K562 (cell line): ENCODE data around the gene PES1. TPM values are rescaled to one million over a fixed set of nuclear protein-coding genes. Genes with fewer than 3 reads are reported as not detected.
A peak's percentile ranks its signal among the peaks of the same experiment; 100 is the strongest.

Source experiments
- CREBBP ChIP-seq: IDR thresholded peaks from one replicate; pipeline ENCODE4 v1.6.1; 2012; ENCODE audit warnings: low read depth, mild to moderate bottlenecking, control low read depth, inconsistent platforms, low read length
- EHMT2 ChIP-seq: fragments of 450-650 bp; IDR thresholded peaks from 2 replicates; pipeline ENCODE4 v1.6.1; 2018; ENCODE audit warnings: antibody characterized with exemption
- MXI1 ChIP-seq: IDR thresholded peaks from 2 replicates; pipeline ENCODE4 v1.6.1; 2011; ENCODE audit warnings: low read depth, mild to moderate bottlenecking, improper control_type of control experiment, low read length
- NBN ChIP-seq: fragments of 450-650 bp; IDR thresholded peaks from 2 replicates; pipeline ENCODE4 v1.6.1; 2016; ENCODE audit warnings: low read depth, mild to moderate bottlenecking
- NCOA4 ChIP-seq: fragments of 450-650 bp; IDR thresholded peaks from 2 replicates; pipeline ENCODE4 v1.6.1; 2018; ENCODE audit warnings: mild to moderate bottlenecking; ENCODE audit not compliant: partially characterized antibody
- NELFE ChIP-seq: IDR thresholded peaks from 2 replicates; pipeline ENCODE4 v1.6.1; 2011; ENCODE audit warnings: mild to moderate bottlenecking; ENCODE audit not compliant: insufficient read depth, insufficient read length
- NFE2L1 ChIP-seq: fragments of 450-650 bp; IDR thresholded peaks from 2 replicates; pipeline ENCODE4 v1.6.1; 2016; ENCODE audit warnings: missing genetic modification characterization, low read depth, mild to moderate bottlenecking, missing compliant biosample characterization, moderate library complexity, borderline replicate concordance
- NR2C2 ChIP-seq, 2 experiments: fragments of 200-800 bp in 1 of 2; sonication (Bioruptor generic) in 1 of 2; sonication (generic) in 1 of 2; formaldehyde crosslinking in 1 of 2; IDR thresholded peaks; 2 replicates each; pipeline versions ENCODE4 v1.6.1 to v1.8.0; 2016 to 2022; ENCODE audit warnings: mild to moderate bottlenecking in 1 of 2, missing compliant biosample characterization in 1 of 2, missing genetic modification characterization in 1 of 2, missing genetic modification reagents in 1 of 2
- PTRF ChIP-seq: fragments of 450-650 bp; IDR thresholded peaks from 2 replicates; pipeline ENCODE4 v1.6.1; 2016; ENCODE audit warnings: mild to moderate bottlenecking, missing genetic modification characterization, missing compliant biosample characterization
- SMARCB1 ChIP-seq: IDR thresholded peaks from 2 replicates; pipeline ENCODE4 v1.6.1; 2011; ENCODE audit warnings: improper control_type of control experiment, low read depth; ENCODE audit not compliant: insufficient read length
- TCF7L2 ChIP-seq: fragments of 150-350 bp; IDR thresholded peaks from 2 replicates; pipeline ENCODE4 v1.6.1; 2016; ENCODE audit warnings: low read depth, mild to moderate bottlenecking, low read length, moderate library complexity
- TEAD4 ChIP-seq, 2 experiments: sonication (generic) in 1 of 2; formaldehyde crosslinking in 1 of 2; IDR thresholded peaks; 2 replicates each; pipeline versions ENCODE4 v1.6.1 to v1.8.0; 2012 to 2022; ENCODE audit warnings: borderline replicate concordance in 1 of 2, inconsistent platforms in 1 of 2, low read length in 1 of 2, mild to moderate bottlenecking in 1 of 2, missing genetic modification reagents in 1 of 2
- TOE1 ChIP-seq, 2 experiments: fragments of 450-650 bp in 1 of 2; sonication (generic) in 1 of 2; formaldehyde crosslinking in 1 of 2; IDR thresholded peaks; 2 replicates each; pipeline versions ENCODE4 v1.7.1 to v1.8.0; 2016 to 2022; ENCODE audit warnings: borderline replicate concordance in 2 of 2, mild to moderate bottlenecking in 2 of 2, antibody characterized with exemption in 1 of 2, inconsistent platforms in 1 of 2, low read depth in 1 of 2, missing genetic modification reagents in 1 of 2, moderate library complexity in 1 of 2
- ZNF347 ChIP-seq: fragments of 450-650 bp; formaldehyde crosslinking; IDR thresholded peaks from 2 replicates; pipeline ENCODE4 v1.4.0; 2020; ENCODE audit warnings: low read depth, mild to moderate bottlenecking, moderate library complexity
- ZNF445 ChIP-seq: fragments of 250-450 bp; sonication (Bioruptor Pico); IDR thresholded peaks from 2 replicates; pipeline ENCODE4 v1.4.0; 2020; ENCODE audit warnings: low read depth, mild to moderate bottlenecking, moderate library complexity
- ZNF699 ChIP-seq: fragments of 250-450 bp; sonication (Bioruptor Pico); IDR thresholded peaks from 2 replicates; pipeline ENCODE4 v1.8.0; 2021; ENCODE audit warnings: mild to moderate bottlenecking, moderate library complexity; ENCODE audit not compliant: insufficient replicate concordance
- ZNF717 ChIP-seq: fragments of 250-450 bp; sonication (Bioruptor Pico); IDR thresholded peaks from 2 replicates; pipeline ENCODE4 v1.5.0; 2021
- ZNF830 ChIP-seq: fragments of 250-450 bp; sonication (Bioruptor Pico); IDR thresholded peaks from 2 replicates; pipeline ENCODE4 v1.5.0; 2021; ENCODE audit warnings: mild to moderate bottlenecking
- polyA plus RNA-seq, 8 experiments: library from polyadenylated mRNA; depleted of rRNA in 4 of 8; stranded (reverse) in 5 of 8; unstranded in 3 of 8; fragments of >200 nt; fragmentation: Nextera tagmentation in 2 of 8; fragmentation: Illumina TruSeq in 1 of 8; extraction: Ambion mirVana in 2 of 8; extraction: Trizol in 1 of 8; gene quantifications; 2 replicates each; pipeline versions ENCODE4 v1.2.1 to v1.2.3, GENCODE V29; 2011 to 2014; ENCODE audit warnings: inconsistent platforms in 1 of 8, missing spikeins in 1 of 8
- total RNA-seq, 7 experiments: library from RNA; depleted of rRNA in 6 of 7; stranded (reverse); fragments of >200 nt in 6 of 7; fragmentation: Illumina TruSeq in 2 of 7; extraction: Trizol in 2 of 7; gene quantifications; 2 replicates each; pipeline versions ENCODE4 v1.2.1 to v1.2.3, GENCODE V29; 2011 to 2021; ENCODE audit warnings: low replicate concordance in 1 of 7
- TF ChIP-seq, protein P1 (sequence below): sonication (generic); formaldehyde crosslinking; IDR thresholded peaks from 2 replicates; pipeline ENCODE4 v1.8.0; 2022; ENCODE audit warnings: missing genetic modification reagents, mild to moderate bottlenecking, borderline replicate concordance
- TF ChIP-seq, protein P2 (sequence below): fragments of 250-450 bp; sonication (Bioruptor Pico); IDR thresholded peaks from 2 replicates; pipeline ENCODE4 v1.8.0; 2022; ENCODE audit warnings: moderate library complexity, mild to moderate bottlenecking, inconsistent platforms
- TF ChIP-seq, protein P3 (sequence below): fragments of 450-650 bp; IDR thresholded peaks from 2 replicates; pipeline ENCODE4 v1.7.0; 2016; ENCODE audit warnings: borderline replicate concordance
- TF ChIP-seq, protein P4 (sequence below): fragments of 250-450 bp; sonication (Bioruptor Pico); IDR thresholded peaks from 2 replicates; pipeline ENCODE4 v1.5.0; 2022; ENCODE audit warnings: mild to moderate bottlenecking

Gene PES1
- total and polyA plus RNA-seq, 9 of the 15 experiments (the other 6 are each of a cell fraction or from before 2014, with no cell fraction given): 6.5 to 158 (median 94.3) TPM

DNA sequence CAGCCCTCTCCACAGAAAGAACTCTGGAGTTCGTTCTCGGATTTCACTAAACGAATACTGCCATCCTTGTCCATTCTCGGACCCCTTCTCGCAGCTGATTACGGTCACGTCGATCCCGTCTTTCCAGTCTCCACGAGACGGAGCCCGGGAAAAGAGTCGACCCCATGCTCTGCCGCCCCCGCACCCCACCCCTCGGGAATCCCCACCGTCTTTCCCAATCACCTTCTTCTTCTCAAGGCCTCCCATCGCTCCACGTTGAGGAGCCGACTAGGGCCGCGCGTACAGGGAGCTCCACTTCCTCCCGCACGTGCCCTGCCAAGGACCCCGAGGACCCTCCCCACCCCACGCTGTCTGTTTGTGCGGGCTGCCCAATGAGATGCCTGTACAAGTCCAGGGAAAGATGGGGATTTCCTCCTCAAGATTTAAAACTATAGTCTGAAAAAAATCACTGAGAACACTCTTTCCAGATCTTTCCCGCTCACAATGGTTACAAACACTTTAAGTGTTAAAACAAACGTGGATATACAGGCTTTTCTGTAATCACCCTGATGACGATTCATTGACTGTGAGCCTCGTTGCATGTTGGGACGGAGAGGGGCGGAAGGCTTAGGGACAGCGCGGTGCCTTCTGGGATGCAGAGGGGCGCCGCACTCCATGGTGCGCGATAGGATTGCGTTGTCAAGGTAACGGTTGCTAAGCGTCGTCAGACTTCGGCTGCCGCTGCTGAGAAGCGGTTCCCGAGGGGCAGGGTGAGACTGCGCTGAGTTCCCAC, at the start of gene PES1 (continued):
- TF ChIP-seq ZNF347 (CRISPR knock-in tag) (no peak), TOE1 (IDR thresholded peaks at IDR 0.05; ENCODE audit: borderline replicate concordance) (peak; percentile 73), TOE1 (CRISPR knock-in tag; IDR thresholded peaks at IDR 0.05; ENCODE audit: borderline replicate concordance, low read depth) (no peak), PTRF (tag) (no peak), NCOA4 (no peak), SMARCB1 (no peak), NELFE (no peak), EHMT2 (no peak), MXI1 (peak; percentile 99), TEAD4 (IDR thresholded peaks at IDR 0.05; ENCODE audit: low read length) (no peak), TEAD4 (CRISPR knock-in tag; IDR thresholded peaks at IDR 0.05; ENCODE audit: borderline replicate concordance) (no peak), ZNF699 (CRISPR knock-in tag) (no peak), CREBBP (no peak), NR2C2 (CRISPR knock-in tag; IDR thresholded peaks at IDR 0.05) (no peak), NR2C2 (tag; IDR thresholded peaks at IDR 0.05) (peak; percentile 51), TCF7L2 (no peak), NFE2L1 (tag) (no peak), ZNF445 (CRISPR knock-in tag) (no peak), NBN (peak; percentile 67; the same call in 1 of the 2 replicates), ZNF717 (CRISPR knock-in tag) (no peak), ZNF830 (CRISPR knock-in tag) (no peak)
- TF ChIP-seq, protein P1, sequence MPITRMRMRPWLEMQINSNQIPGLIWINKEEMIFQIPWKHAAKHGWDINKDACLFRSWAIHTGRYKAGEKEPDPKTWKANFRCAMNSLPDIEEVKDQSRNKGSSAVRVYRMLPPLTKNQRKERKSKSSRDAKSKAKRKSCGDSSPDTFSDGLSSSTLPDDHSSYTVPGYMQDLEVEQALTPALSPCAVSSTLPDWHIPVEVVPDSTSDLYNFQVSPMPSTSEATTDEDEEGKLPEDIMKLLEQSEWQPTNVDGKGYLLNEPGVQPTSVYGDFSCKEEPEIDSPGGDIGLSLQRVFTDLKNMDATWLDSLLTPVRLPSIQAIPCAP (CRISPR knock-in tag): no peak
- TF ChIP-seq, protein P2, sequence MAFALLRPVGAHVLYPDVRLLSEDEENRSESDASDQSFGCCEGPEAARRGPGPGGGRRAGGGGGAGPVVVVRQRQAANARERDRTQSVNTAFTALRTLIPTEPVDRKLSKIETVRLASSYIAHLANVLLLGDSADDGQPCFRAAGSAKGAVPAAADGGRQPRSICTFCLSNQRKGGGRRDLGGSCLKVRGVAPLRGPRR (CRISPR knock-in tag): no peak
- TF ChIP-seq, protein P3, sequence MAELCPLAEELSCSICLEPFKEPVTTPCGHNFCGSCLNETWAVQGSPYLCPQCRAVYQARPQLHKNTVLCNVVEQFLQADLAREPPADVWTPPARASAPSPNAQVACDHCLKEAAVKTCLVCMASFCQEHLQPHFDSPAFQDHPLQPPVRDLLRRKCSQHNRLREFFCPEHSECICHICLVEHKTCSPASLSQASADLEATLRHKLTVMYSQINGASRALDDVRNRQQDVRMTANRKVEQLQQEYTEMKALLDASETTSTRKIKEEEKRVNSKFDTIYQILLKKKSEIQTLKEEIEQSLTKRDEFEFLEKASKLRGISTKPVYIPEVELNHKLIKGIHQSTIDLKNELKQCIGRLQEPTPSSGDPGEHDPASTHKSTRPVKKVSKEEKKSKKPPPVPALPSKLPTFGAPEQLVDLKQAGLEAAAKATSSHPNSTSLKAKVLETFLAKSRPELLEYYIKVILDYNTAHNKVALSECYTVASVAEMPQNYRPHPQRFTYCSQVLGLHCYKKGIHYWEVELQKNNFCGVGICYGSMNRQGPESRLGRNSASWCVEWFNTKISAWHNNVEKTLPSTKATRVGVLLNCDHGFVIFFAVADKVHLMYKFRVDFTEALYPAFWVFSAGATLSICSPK: no peak
- TF ChIP-seq, protein P4, sequence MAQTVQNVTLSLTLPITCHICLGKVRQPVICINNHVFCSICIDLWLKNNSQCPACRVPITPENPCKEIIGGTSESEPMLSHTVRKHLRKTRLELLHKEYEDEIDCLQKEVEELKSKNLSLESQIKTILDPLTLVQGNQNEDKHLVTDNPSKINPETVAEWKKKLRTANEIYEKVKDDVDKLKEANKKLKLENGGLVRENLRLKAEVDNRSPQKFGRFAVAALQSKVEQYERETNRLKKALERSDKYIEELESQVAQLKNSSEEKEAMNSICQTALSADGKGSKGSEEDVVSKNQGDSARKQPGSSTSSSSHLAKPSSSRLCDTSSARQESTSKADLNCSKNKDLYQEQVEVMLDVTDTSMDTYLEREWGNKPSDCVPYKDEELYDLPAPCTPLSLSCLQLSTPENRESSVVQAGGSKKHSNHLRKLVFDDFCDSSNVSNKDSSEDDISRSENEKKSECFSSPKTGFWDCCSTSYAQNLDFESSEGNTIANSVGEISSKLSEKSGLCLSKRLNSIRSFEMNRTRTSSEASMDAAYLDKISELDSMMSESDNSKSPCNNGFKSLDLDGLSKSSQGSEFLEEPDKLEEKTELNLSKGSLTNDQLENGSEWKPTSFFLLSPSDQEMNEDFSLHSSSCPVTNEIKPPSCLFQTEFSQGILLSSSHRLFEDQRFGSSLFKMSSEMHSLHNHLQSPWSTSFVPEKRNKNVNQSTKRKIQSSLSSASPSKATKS: no peak
